H7 (cell line): Measurements from ENCODE around the gene LRGUK. TPM values are rescaled to one million over a fixed set of nuclear protein-coding genes. Genes with fewer than 3 reads are reported as not detected.

Source experiments
- DNase-seq: peaks from one replicate; pipeline ENCODE4 v3.0.0; 2012
- H3K27me3 ChIP-seq: 2 replicates; pipeline ENCODE4 v1.6.0; 2011; ENCODE audit warnings: mild to moderate bottlenecking, low read length; ENCODE audit not compliant: control insufficient read depth, insufficient read depth
- H3K36me3 ChIP-seq: replicated peaks from 2 replicates; pipeline ENCODE4 v1.5.1; 2011; ENCODE audit warnings: low read length; ENCODE audit not compliant: control insufficient read depth, insufficient read depth
- H3K4me3 ChIP-seq: 2 replicates; pipeline ENCODE4 v1.5.1; 2011; ENCODE audit warnings: low read depth, mild to moderate bottlenecking, control low read depth, low read length, moderate library complexity; ENCODE audit not compliant: insufficient read depth
- total RNA-seq: library from RNA; depleted of rRNA; stranded (reverse); fragments of >200 nt; shearing (Covaris generic); gene quantifications from 2 replicates; pipeline ENCODE4 v1.2.3, GENCODE V29; 2014

Gene LRGUK
- total RNA-seq, 1 experiment from 2014 or later = 1.4 TPM

DNA sequence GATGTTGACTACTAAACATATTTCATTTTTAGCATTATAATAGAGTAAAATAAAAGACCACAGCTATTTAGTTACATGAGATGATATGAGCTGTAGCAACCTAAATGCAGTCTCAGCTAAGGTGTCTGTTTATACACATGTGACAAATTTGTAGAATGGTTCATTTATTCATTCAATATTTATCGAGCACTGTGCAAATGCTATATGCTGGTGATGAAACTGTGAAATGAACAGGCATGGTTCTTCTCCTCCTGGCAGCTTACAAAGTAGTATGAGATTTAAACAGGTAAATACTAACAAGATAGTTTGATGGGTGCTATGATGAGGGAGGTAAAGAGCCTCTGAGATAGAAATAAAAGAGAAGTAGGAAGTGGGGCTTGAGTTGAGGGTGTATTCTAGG, 60.8 kb downstream of the LRGUK start:
- Histone ChIP-seq H3K4me3 (no peak overlapping the region), H3K27me3 (no peaks in the 10 kb centered on the region), H3K36me3 (no peaks in the 10 kb centered on the region)
- DNase-seq = no peak

DNA sequence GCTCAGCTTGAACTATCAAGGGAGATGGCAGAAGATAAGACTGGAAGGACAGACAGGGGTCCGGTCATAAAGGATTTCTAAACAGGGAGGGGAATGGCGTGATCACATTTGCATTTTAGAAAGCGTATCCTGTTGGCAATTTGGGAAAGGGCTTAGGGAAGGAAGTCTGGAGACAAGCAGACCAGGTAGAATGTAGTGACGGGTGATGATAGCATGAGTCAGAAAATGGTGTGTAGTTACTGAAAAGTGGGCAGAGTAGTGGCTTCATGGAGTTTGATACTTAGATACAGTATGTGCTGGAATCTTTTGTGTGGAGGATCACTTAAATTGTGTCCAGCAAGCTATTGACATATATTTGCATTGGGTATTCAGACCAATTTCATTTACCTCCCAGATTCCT, 61.2 kb downstream of the LRGUK start:
- Histone ChIP-seq H3K27me3 (no peaks in the 10 kb centered on the region), H3K36me3 (no peaks in the 10 kb centered on the region), H3K4me3 (no peak overlapping the region)
- no peak for DNase-seq

DNA sequence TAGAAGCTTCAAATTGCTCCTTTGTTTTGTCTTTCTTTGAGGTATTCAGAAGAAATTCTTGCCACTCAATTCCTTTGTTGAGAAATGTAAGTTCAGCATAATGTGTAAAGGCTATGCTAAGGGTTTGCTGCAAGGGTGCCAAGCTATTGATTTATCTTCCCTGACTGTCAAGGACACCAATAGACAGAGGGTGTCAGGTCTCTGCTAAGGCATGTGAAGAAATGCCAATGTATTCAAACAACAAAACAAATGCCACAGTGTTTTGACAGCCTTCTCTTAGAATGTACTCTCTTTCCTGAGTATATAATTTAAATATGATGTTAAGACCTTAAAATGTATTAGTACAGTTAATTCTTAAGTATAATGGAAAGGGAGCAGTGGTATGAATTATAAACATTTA, 62.4 kb downstream of the LRGUK start:
- Histone ChIP-seq H3K36me3 (no peaks in the 10 kb centered on the region), H3K4me3 (no peak overlapping the region), H3K27me3 (no peaks in the 10 kb centered on the region)
- DNase-seq = no peak

DNA sequence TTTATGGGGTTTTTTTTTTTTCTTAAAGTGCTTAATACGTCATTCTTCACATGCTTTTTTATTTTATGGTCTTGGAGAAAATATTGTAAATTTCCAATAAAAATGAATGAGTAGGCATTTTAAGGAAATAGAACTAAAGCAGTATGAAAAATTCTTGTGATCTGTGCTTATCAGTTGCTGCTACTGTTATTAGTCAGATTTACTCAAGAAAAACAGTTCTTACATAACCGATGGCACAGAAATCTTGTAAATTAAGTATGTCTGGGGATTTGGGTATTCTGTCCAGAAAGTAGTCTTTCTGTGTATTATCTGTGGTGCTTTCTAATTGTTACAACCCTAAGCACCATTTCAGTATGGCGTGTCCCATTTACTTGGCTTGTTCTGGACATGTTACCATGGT, 64.7 kb downstream of the LRGUK start:
- no peak overlapping the region for H3K4me3 ChIP-seq
- no peak for DNase-seq
- H3K27me3 ChIP-seq = no peaks in the 10 kb centered on the region
- no peaks in the 10 kb centered on the region for H3K36me3 ChIP-seq

DNA sequence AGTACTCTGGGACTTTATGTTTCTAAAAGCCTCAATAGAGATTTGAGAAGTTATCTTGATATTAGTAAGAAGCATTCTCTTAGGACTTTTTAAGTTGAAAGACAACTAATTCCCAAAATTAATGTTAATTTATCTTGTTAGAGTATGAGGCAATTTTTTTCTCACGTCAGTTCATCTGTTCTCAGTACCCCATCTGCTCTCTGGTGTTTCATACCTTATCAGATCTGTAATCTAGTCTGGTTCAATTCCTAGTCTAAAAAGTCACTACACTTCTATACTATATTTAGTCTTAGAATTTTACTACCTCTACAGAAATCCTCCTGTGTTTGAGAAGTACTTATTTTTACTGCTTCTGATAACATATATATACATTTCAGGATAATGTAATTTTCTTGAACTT, 66.1 kb downstream of the LRGUK start:
- no peaks in the 10 kb centered on the region for H3K27me3 ChIP-seq

DNA sequence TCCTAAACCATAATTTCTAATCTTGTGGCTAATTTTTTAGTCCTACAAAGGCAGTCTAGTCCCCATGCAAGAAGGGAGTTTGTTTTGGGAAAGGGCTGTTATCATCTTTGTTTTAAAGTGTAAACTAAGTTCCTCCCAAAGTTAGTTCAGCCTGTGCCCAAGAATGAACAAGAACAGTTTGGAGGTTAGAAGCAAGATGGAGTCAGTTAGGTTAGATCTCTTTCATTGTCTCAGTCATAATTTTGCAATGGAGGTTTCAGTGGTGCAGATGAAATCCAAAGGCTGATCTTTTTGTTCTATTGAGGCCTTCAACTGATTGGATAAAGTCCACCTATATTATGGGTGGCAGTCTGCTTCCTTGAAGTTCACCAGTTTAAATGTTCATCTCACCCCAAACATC, 68.1 kb downstream of the LRGUK start:
- Histone ChIP-seq H3K36me3 (no peaks in the 10 kb centered on the region), H3K27me3 (no peaks in the 10 kb centered on the region), H3K4me3 (no peak overlapping the region)
- no peak for DNase-seq

More for the DNA sequence above, 66.1 kb downstream of the LRGUK start:
- DNase-seq = no peak
- H3K36me3 ChIP-seq = no peaks in the 10 kb centered on the region
- no peak overlapping the region for H3K4me3 ChIP-seq

DNA sequence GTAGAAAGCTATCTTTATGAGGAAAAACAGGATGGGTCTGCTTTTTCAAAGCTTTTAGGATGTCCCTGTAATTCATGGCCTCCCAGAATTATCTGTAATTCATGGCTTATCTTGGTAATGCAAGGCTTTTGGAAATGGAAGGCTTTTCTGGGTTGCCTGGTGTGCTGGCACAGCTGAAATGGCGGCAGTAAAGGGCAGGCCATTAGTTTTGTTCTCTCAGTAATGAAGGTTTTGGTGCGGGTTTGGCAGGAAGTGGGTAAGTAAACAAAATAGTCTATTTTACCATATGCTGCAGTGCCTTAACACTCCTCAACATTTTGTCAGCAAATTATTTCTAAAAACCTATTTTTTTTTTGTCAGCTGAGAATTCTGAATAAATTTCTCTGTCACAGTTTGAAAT, 69.3 kb downstream of the LRGUK start:
- no peaks in the 10 kb centered on the region for H3K36me3 ChIP-seq
- H3K27me3 ChIP-seq = no peaks in the 10 kb centered on the region
- no peak overlapping the region for H3K4me3 ChIP-seq
- no peak for DNase-seq

DNA sequence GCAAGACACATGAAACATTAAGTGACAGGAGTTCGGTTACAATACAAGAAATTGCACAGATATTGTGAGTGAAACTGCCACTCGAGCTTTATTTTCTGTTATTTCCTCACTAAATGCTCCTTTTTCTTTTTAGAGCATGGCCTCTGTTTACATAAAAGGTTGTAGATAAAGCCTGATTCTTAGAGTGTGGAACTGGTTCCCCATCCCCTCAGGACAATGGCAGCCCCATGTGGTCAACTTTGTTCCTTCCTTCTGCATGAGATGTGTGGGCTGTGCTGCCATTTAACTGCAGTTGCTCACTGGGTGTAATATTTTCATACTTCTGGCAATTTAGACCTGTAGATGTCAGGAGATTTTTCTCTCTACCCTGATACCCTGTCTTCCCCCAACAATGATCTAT, 70.2 kb downstream of the LRGUK start:
- Histone ChIP-seq H3K36me3 (no peaks in the 10 kb centered on the region), H3K4me3 (no peak overlapping the region)
- DNase-seq = no peak

DNA sequence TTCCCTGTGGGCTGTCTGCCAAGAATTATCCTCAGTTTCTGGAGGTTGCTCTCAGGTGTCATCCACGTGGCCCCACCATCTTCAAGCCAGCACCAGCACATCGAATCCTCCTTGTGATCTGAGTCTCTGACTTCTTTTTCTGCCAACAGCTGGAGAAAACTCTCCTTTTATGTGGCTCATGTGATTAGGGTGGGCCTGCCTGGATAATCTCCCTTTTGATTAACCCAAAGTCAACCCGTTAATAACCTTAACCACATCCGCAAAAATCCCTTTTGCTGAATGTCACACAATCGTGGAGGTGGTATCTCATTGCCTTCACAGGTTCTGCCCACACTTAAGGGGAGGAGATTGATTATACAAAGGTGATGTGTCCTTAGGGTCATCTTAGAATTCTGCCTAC, 73.8 kb downstream of the LRGUK start:
- Histone ChIP-seq H3K4me3 (no peak overlapping the region), H3K27me3 (no peaks in the 10 kb centered on the region), H3K36me3 (no peaks in the 10 kb centered on the region)
- DNase-seq = no peak

More for the DNA sequence above, 70.2 kb downstream of the LRGUK start:
- no peaks in the 10 kb centered on the region for H3K27me3 ChIP-seq

DNA sequence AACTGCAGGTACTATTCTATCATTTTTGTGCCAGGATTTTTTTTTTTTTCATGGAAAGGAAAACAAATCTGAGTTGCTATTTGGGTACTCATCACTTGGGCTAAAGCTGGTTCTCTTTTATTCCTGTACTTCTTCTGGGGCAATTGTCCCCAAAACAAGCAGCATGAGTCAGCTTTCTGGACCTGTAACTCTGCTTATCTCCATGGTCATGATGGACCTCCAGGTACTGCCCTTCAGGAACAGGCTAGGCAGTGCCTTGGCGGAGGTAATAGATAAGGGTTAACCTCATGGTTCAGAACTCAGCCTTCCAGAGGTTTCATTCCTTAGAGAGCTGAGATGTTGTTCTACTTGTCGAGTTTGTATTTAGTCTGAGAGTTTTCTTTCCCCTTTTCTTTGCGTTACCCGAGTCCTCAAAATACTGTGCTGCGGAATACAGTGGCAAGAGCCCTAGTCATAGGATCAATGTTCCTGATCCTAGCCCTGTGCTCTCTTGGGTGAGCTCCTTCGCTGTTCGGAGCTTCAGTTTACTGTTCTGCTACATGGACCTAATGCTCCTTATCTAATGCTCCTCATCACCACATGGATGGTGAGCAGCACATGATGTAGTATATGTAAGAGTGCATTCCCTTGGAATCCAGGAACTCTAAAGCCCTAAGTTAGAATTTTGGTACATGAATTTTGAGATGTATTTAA, 74.6 kb downstream of the LRGUK start:
- no peak for DNase-seq
- no peaks in the 10 kb centered on the region for H3K36me3 ChIP-seq
- H3K27me3 ChIP-seq = no peaks in the 10 kb centered on the region
- no peak overlapping the region for H3K4me3 ChIP-seq

DNA sequence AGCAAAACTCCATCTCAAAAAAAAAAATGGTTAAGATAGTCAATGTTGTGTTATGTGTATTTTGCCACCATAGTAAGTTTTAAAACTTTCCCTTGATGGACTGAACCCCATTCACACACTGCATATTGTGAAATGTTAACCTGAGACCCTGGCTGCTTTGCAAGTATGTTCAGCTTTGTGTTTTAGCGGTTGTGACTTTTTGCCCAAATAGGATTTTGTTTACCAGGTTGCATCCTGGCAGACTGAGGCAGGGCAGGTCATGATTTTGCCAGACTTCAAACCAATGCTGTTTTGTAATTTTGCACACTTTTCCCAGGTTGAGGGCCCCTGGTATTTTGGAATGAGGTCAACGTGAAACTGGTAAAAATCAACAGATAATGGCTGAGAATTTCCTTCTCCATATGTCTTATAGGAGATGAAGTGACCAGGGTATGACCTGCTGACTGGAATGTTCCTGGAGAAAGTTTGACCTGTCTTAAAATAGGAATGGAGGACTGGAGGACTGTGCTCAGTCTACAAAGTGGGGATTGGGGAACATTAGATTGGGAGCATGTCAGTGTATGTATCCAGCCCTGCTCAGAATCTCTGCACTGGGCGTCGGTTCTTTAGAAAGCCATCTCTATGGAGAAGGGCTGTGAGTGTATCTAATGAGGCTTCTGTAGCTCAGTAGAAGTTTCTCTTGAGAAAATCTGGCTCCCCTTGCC, 76.2 kb downstream of the LRGUK start:
- no peaks in the 10 kb centered on the region for H3K36me3 ChIP-seq
- no peak for DNase-seq
- no peak overlapping the region for H3K4me3 ChIP-seq
- no peaks in the 10 kb centered on the region for H3K27me3 ChIP-seq

DNA sequence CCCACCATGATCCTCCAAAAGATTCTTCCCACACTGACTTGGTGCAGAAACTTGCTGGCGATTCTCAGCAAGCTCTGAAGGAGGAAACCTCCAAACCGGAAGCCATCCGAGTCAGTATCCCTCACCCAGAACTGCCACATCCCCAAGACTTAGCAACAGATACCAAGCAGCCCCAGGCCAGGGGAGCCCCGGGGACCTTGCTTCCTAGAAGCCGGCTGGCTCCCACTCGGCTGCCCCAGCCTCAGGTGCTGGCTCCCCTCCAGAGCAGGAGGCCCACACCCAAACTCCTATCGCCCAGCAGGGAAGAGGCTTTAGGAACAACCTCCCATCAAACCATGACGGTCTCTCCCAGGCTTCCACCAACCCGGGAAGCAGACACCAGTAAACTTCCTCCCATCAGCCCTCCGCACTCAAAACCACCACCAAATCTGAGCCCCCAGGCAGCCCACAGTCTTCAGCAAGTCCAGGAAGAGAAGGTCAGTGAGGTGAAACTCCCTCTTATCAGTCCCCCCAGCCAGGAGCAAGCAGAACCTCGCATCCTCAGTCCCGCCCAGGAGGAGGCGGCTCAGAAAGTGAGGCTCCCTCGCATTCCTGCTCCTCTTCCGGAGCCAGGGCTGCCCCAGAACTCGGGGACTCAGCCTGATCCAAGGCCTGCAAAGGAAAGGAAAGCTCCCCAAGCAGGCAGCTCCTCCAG, 82.3 kb downstream of the LRGUK start:
- Histone ChIP-seq H3K36me3 (no peaks in the 10 kb centered on the region), H3K4me3 (no peak overlapping the region), H3K27me3 (no peaks in the 10 kb centered on the region)
- DNase-seq = peak; percentile 14

DNA sequence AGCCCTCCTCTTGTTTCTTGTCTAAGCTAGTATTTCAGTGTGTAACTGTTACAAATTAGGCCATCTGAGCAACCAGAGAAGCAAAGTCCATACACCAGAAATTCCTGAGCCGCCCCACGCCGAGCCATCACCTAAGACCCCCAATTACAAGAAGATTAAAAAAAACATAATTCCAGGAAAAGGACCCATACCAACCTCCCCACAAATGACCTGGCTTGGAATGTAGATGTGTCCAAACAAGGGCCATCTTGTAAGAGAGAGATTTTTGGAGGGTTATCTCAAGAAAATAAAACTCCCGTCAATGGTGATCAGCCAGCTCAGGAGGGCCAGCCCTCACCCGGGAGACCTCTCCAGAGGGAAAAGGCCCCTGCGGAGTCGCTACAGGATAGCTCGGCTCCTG, 83.1 kb downstream of the LRGUK start:
- Histone ChIP-seq H3K27me3 (no peaks in the 10 kb centered on the region), H3K4me3 (no peak overlapping the region), H3K36me3 (no peaks in the 10 kb centered on the region)
- DNase-seq = no peak

DNA sequence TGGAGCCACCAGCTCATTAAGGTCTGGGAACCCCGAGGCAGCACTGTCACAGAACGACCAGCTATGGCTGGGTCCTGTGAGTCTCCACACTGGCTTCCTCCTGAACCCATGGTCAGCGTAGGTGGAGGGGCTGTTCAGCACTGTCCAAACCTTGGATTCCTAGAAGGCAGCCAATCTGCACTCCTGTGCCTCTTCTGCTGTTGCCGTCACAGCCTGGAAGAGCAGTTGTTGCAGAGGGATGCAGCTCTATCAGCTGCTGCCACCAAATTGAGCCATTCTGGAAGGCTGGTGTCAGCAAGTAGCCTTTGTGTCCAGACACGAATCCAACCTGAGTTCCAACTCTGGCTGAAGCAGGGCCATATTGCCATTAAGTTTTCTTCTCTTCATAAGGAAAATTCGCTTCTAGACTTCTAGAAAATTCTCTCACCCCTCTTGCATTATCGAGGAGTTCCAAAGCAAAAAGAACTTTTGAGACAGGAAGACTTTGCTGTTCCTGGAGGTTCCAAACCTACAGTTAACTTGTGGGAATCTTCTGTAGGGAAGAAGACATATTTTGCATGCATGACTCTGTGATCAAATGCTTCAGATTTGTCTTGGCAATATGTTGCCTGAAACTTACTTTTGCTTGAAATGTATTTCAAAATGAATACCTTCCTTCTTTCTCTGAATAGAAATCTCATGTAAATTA, 84.0 kb downstream of the LRGUK start:
- H3K27me3 ChIP-seq = no peaks in the 10 kb centered on the region
- H3K36me3 ChIP-seq = no peaks in the 10 kb centered on the region
- no peak overlapping the region for H3K4me3 ChIP-seq
- DNase-seq = no peak

DNA sequence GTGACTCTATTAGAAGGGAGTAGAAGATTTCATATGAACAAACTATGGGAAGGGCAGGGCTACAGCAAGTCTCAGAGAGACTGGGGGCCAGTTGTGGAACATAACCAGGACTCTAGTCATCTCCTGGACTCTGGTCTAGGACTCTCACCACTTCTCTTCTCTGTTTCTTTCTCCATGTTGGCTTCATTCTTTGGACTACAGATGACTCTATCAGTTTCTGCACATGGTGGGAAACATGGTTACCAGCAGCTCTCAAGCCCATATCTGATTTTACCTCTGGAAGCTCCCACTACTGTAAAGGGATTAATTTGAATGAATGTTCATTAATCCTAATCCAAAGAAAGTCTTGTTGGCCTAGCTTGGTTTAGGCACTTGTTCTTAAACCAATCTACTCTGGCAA, 84.7 kb downstream of the LRGUK start:
- no peaks in the 10 kb centered on the region for H3K36me3 ChIP-seq
- no peak for DNase-seq
- no peak overlapping the region for H3K4me3 ChIP-seq
- H3K27me3 ChIP-seq = no peaks in the 10 kb centered on the region
